Glutamatergic neuron (in vitro differentiated cells): Measurements from ENCODE around the gene EIF4G3. TPM values are rescaled to one million over a fixed set of nuclear protein-coding genes. Genes with fewer than 3 reads are reported as not detected.

Source experiments
- DNase-seq: peaks from one replicate; pipeline ENCODE4 v3.0.0; 2022
- H3K27ac Mint-ChIP-seq: one replicate; pipeline ENCODE4 v1.8.0; 2020; ENCODE audit warnings: mild to moderate bottlenecking, mixed read lengths, inconsistent platforms; ENCODE audit not compliant: unreplicated experiment
- H3K27me3 Mint-ChIP-seq: one replicate; pipeline ENCODE4 v1.8.0; 2020; ENCODE audit warnings: mild to moderate bottlenecking, moderate library complexity, mixed read lengths, inconsistent platforms; ENCODE audit not compliant: unreplicated experiment
- H3K36me3 Mint-ChIP-seq: one replicate; pipeline ENCODE4 v1.8.0; 2020; ENCODE audit warnings: mild to moderate bottlenecking, mixed read lengths, inconsistent platforms; ENCODE audit not compliant: unreplicated experiment
- H3K4me1 Mint-ChIP-seq: one replicate; pipeline ENCODE4 v1.8.0; 2020; ENCODE audit warnings: mild to moderate bottlenecking, low read depth, mixed read lengths, inconsistent platforms; ENCODE audit not compliant: unreplicated experiment
- H3K4me3 Mint-ChIP-seq: one replicate; pipeline ENCODE4 v1.8.0; 2020; ENCODE audit warnings: mild to moderate bottlenecking, mixed read lengths, inconsistent platforms; ENCODE audit not compliant: unreplicated experiment
- H3K9me3 Mint-ChIP-seq: one replicate; pipeline ENCODE4 v1.8.0; 2020; ENCODE audit warnings: mild to moderate bottlenecking, moderate library complexity, mixed read lengths, inconsistent platforms; ENCODE audit not compliant: unreplicated experiment
- CTCF ChIP-seq: fragments of 200-600 bp; sonication (generic); IDR thresholded peaks from one replicate; pipeline ENCODE4 v1.5.0; 2021; ENCODE audit not compliant: partially characterized antibody, unreplicated experiment
- total RNA-seq: library from RNA; stranded (reverse); fragmentation: NEBNext Ultra II Directional; extraction: Animal tissue kit (Norgen Biotek cat#: 25700); gene quantifications from one replicate; pipeline ENCODE4 v1.2.1, GENCODE V29; 2021; ENCODE audit not compliant: unreplicated experiment

The EIF4G3 gene
- total RNA-seq, 1 donor from 2014 or later, result 100 TPM

- Mint-ChIP-seq H3K27ac (no peak overlapping the region), H3K4me3 (no peak overlapping the region), H3K4me1 (no peaks in the 10 kb centered on the region), H3K36me3 (peaks cover 6% of the 10 kb centered on the region), H3K9me3 (no peaks in the 10 kb centered on the region), H3K27me3 (no peaks in the 10 kb centered on the region)
- TF ChIP-seq CTCF, result no peak
- no peak for DNase-seq
Measured at GRCh38 chr1:20936216-20936615, 240.5 kb downstream of the EIF4G3 start.

GRCh38 chr1:20935717-20936116 lies 241.0 kb downstream of the EIF4G3 start:
- Mint-ChIP-seq H3K4me3 (no peak overlapping the region), H3K27ac (no peak overlapping the region), H3K27me3 (no peaks in the 10 kb centered on the region), H3K36me3 (peaks cover 6% of the 10 kb centered on the region), H3K4me1 (no peaks in the 10 kb centered on the region), H3K9me3 (no peaks in the 10 kb centered on the region)
- DNase-seq, result no peak
- no peak for TF ChIP-seq CTCF

- no peaks in the 10 kb centered on the region for H3K27me3 Mint-ChIP-seq
Measured at GRCh38 chr1:20932437-20932977, 244.2 kb downstream of the EIF4G3 start.

GRCh38 chr1:20931930-20932436 lies 244.7 kb downstream of the EIF4G3 start:
- Mint-ChIP-seq H3K9me3 (no peaks in the 10 kb centered on the region), H3K27ac (no peak overlapping the region), H3K27me3 (no peaks in the 10 kb centered on the region), H3K4me3 (no peak overlapping the region), H3K4me1 (no peaks in the 10 kb centered on the region), H3K36me3 (peaks cover 6% of the 10 kb centered on the region)
- no peak for DNase-seq
- no peak for TF ChIP-seq CTCF

More at GRCh38 chr1:20932437-20932977, 244.2 kb downstream of the EIF4G3 start:
- Mint-ChIP-seq H3K4me1 (no peaks in the 10 kb centered on the region), H3K27ac (no peak overlapping the region), H3K9me3 (no peaks in the 10 kb centered on the region), H3K36me3 (peaks cover 6% of the 10 kb centered on the region), H3K4me3 (no peak overlapping the region)
- TF ChIP-seq CTCF, result no peak
- DNase-seq, result no peak

- peaks cover 6% of the 10 kb centered on the region for H3K36me3 Mint-ChIP-seq
- H3K4me3 Mint-ChIP-seq, result no peak overlapping the region
- no peak for TF ChIP-seq CTCF
- no peak overlapping the region for H3K27ac Mint-ChIP-seq
- DNase-seq, result no peak
- H3K9me3 Mint-ChIP-seq, result no peaks in the 10 kb centered on the region
- H3K4me1 Mint-ChIP-seq, result no peaks in the 10 kb centered on the region
- H3K27me3 Mint-ChIP-seq, result no peaks in the 10 kb centered on the region
Measured at GRCh38 chr1:20930427-20930826, 246.3 kb downstream of the EIF4G3 start.
